Measurements from ENCODE around the gene FBXL17.

DNA sequence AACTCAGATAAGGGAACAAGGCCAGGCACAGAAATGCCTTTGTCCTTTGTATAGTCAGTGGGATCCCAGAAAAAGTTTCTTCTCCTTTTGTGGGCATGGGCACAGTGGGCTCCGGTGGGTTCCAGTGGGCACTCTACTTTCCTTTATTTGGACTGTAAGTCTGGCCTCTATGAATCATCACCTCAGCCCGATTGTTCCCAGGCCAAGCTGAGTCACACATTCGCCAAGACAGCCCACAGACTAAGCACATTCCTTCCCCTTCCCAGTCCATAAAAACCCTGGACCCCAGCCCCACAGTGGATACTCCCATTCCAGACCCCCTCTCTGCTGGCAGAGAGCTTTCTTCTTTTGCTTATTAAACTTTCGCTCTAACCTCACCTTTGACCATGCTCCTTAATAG lies 165.0 kb downstream of the FBXL17 start:
- TF ChIP-seq RAD21 (IDR thresholded peaks at IDR 0.05; ENCODE audit: low read length) (no peak), SMC3 (IDR thresholded peaks at IDR 0.05; ENCODE audit: low read depth, low read length) (no peak), SIN3A (IDR thresholded peaks at IDR 0.05; ENCODE audit: borderline replicate concordance, low read depth, low read length) (no peak), NFIC (IDR thresholded peaks at IDR 0.05; ENCODE audit: borderline replicate concordance) (no peak), JUND (IDR thresholded peaks at IDR 0.05) (peak; percentile 36; the same call in 1 of the 2 replicates), ELF1 (IDR thresholded peaks at IDR 0.05) (no peak), CHD2 (IDR thresholded peaks at IDR 0.05; ENCODE audit: low read length, partially characterized antibody) (no peak), EP300 (IDR thresholded peaks at IDR 0.05; ENCODE audit: borderline replicate concordance in 1 of 2, low read depth in 1 of 2, low read length in 1 of 2) (no peak), TAF1 (IDR thresholded peaks at IDR 0.05; ENCODE audit: borderline replicate concordance, low read depth, low read length) (no peak)
- TF ChIP-seq, protein P1, sequence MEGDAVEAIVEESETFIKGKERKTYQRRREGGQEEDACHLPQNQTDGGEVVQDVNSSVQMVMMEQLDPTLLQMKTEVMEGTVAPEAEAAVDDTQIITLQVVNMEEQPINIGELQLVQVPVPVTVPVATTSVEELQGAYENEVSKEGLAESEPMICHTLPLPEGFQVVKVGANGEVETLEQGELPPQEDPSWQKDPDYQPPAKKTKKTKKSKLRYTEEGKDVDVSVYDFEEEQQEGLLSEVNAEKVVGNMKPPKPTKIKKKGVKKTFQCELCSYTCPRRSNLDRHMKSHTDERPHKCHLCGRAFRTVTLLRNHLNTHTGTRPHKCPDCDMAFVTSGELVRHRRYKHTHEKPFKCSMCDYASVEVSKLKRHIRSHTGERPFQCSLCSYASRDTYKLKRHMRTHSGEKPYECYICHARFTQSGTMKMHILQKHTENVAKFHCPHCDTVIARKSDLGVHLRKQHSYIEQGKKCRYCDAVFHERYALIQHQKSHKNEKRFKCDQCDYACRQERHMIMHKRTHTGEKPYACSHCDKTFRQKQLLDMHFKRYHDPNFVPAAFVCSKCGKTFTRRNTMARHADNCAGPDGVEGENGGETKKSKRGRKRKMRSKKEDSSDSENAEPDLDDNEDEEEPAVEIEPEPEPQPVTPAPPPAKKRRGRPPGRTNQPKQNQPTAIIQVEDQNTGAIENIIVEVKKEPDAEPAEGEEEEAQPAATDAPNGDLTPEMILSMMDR (IDR thresholded peaks at IDR 0.05) = no peak
- TF ChIP-seq, protein P2, sequence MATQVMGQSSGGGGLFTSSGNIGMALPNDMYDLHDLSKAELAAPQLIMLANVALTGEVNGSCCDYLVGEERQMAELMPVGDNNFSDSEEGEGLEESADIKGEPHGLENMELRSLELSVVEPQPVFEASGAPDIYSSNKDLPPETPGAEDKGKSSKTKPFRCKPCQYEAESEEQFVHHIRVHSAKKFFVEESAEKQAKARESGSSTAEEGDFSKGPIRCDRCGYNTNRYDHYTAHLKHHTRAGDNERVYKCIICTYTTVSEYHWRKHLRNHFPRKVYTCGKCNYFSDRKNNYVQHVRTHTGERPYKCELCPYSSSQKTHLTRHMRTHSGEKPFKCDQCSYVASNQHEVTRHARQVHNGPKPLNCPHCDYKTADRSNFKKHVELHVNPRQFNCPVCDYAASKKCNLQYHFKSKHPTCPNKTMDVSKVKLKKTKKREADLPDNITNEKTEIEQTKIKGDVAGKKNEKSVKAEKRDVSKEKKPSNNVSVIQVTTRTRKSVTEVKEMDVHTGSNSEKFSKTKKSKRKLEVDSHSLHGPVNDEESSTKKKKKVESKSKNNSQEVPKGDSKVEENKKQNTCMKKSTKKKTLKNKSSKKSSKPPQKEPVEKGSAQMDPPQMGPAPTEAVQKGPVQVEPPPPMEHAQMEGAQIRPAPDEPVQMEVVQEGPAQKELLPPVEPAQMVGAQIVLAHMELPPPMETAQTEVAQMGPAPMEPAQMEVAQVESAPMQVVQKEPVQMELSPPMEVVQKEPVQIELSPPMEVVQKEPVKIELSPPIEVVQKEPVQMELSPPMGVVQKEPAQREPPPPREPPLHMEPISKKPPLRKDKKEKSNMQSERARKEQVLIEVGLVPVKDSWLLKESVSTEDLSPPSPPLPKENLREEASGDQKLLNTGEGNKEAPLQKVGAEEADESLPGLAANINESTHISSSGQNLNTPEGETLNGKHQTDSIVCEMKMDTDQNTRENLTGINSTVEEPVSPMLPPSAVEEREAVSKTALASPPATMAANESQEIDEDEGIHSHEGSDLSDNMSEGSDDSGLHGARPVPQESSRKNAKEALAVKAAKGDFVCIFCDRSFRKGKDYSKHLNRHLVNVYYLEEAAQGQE (IDR thresholded peaks at IDR 0.05; ENCODE audit: low read depth, low read length) = no peak

Data from SK-N-SH (cell line).